Measurements from ENCODE around the gene FOXJ3. TPM values are rescaled to one million over a fixed set of nuclear protein-coding genes. Genes with fewer than 3 reads are reported as not detected.

The FOXJ3 gene
- total RNA-seq, 1 experiment from 2014 or later = 51.1 TPM

DNA sequence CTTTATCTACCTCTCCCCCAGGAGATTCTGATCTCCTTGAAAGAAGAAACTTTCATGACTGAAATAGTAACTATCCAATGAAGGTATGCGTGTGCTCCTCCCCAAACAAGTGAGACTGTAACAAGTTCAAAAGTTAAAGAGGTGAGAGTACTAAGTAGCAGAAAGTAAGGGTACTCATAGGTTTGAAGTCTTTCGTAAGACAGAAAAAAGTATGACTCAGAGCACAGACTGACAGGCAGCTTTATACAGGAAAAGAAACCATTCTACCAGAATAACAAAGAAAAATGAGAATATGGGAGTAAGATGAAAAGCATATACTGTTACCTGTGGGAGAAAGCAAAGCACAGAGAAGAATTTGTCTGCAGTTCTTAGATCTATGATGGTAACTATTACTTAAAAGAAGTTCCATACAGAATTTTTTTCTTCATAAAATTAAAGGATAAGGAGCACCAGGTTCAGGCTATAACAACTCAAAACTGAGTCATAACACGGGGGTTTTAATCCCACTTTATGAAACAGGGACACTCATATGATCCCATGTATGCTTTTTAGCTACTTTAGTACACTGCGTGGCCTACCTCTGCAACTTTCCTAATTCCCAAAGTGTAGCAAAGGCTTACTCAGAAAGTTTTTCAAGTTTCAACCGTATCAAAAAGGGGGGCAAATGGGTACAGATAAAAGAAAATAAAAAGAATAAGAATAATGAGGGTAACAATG is 52.0 kb downstream of the FOXJ3 start:
- H3K4me2 ChIP-seq (ENCODE audit: low read length) = no peak overlapping the region
- no peak for ATAC-seq
- H2AFZ ChIP-seq (ENCODE audit: low read depth, low read length, poor library complexity, severe bottlenecking) = no peak overlapping the region
- H3K9me3 ChIP-seq (ENCODE audit: control insufficient read depth in 1 of 2, insufficient read depth in 1 of 2, low read depth in 1 of 2, low read length in 2 of 2) = no peaks in the 10 kb centered on the region
- H3K36me3 ChIP-seq (ENCODE audit: control insufficient read depth in 1 of 2, insufficient read depth in 2 of 2, low read length in 2 of 2) = no peaks in the 10 kb centered on the region
- POLR2A ChIA-PET = no interaction called here
- no peak for DNase-seq (ENCODE audit: low read depth, low spot score)
- BruUV-seq (replicated peaks) = no TSS peak
- intact Hi-C loops (cut with micrococcal nuclease) = no loop called here
- H3K27ac ChIP-seq (ENCODE audit: low read depth, low read length) = no peak overlapping the region
- no peaks in the 10 kb centered on the region for H3K9me2 ChIP-seq (ENCODE audit: insufficient read depth)
- RAD21 ChIA-PET (ENCODE audit: low non-redundant PET in 1 of 2, low total read pairs in 2 of 2, uncharacterized antibody in 2 of 2, unreplicated experiment in 2 of 2) = no interaction called here
- H4K20me1 ChIP-seq (ENCODE audit: insufficient read depth) = peaks cover 27% of the 10 kb centered on the region; the same call in 1 of the 2 replicates
- peaks cover 91% of the 10 kb centered on the region for H3K79me2 ChIP-seq (ENCODE audit: insufficient read depth, low read length)
- H3K4me1 ChIP-seq (ENCODE audit: control insufficient read depth in 1 of 2, insufficient read depth in 2 of 2, low read length in 2 of 2) = 0 out of 4 replicates have a peak, but pooled peaks cover 0 to 6% of the 10 kb centered on the region in 2 experiments
- H3K4me3 ChIP-seq (replicated peaks in 1 of 2; ENCODE audit: low read depth in 1 of 2, low read length in 2 of 2) = no peak overlapping the region
- CTCF ChIA-PET = no interaction called here
- no peaks in the 10 kb centered on the region for H3K27me3 ChIP-seq (ENCODE audit: insufficient read depth, low read length)
- no peak overlapping the region for H3K9ac ChIP-seq (ENCODE audit: low read length)
- TF ChIP-seq ZNF274 (IDR thresholded peaks at IDR 0.05; ENCODE audit: low read depth, low read length) = no peak
- TF ChIP-seq CBX3 (IDR thresholded peaks at IDR 0.05; ENCODE audit: low read depth) = no peak
- TF ChIP-seq EZH2 (IDR thresholded peaks at IDR 0.05) = no peak
- TF ChIP-seq RAD21 (IDR thresholded peaks at IDR 0.05; ENCODE audit: low read depth) = no peak
- no peak for TF ChIP-seq EGR1 (IDR thresholded peaks at IDR 0.05; ENCODE audit: low read depth)
- 0 out of 2 replicates have a peak, but pooled peaks have one; percentile 9 for TF ChIP-seq FOSL1 (IDR thresholded peaks at IDR 0.05; ENCODE audit: low read depth)
- no peak for TF ChIP-seq SP1 (IDR thresholded peaks at IDR 0.05; ENCODE audit: low read depth)
- TF ChIP-seq JUND (IDR thresholded peaks at IDR 0.05) = no peak
- TF ChIP-seq, protein P1, sequence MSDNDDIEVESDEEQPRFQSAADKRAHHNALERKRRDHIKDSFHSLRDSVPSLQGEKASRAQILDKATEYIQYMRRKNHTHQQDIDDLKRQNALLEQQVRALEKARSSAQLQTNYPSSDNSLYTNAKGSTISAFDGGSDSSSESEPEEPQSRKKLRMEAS (IDR thresholded peaks at IDR 0.05) = no peak
- TF ChIP-seq SRF (IDR thresholded peaks at IDR 0.05; ENCODE audit: low read depth) = no peak
- TF ChIP-seq, protein P2, sequence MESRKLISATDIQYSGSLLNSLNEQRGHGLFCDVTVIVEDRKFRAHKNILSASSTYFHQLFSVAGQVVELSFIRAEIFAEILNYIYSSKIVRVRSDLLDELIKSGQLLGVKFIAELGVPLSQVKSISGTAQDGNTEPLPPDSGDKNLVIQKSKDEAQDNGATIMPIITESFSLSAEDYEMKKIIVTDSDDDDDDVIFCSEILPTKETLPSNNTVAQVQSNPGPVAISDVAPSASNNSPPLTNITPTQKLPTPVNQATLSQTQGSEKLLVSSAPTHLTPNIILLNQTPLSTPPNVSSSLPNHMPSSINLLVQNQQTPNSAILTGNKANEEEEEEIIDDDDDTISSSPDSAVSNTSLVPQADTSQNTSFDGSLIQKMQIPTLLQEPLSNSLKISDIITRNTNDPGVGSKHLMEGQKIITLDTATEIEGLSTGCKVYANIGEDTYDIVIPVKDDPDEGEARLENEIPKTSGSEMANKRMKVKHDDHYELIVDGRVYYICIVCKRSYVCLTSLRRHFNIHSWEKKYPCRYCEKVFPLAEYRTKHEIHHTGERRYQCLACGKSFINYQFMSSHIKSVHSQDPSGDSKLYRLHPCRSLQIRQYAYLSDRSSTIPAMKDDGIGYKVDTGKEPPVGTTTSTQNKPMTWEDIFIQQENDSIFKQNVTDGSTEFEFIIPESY (IDR thresholded peaks at IDR 0.05; ENCODE audit: extremely low read depth, insufficient replicate concordance, low read length) = no peak
- no peak for TF ChIP-seq ZFX (IDR thresholded peaks at IDR 0.05)
- TF ChIP-seq CEBPB (IDR thresholded peaks at IDR 0.05; ENCODE audit: low read depth) = peak; percentile 64
- no peak for TF ChIP-seq POLR2A (IDR thresholded peaks at IDR 0.05; ENCODE audit: borderline replicate concordance, extremely low read depth, insufficient read depth, insufficient read length)
- TF ChIP-seq, protein P3, sequence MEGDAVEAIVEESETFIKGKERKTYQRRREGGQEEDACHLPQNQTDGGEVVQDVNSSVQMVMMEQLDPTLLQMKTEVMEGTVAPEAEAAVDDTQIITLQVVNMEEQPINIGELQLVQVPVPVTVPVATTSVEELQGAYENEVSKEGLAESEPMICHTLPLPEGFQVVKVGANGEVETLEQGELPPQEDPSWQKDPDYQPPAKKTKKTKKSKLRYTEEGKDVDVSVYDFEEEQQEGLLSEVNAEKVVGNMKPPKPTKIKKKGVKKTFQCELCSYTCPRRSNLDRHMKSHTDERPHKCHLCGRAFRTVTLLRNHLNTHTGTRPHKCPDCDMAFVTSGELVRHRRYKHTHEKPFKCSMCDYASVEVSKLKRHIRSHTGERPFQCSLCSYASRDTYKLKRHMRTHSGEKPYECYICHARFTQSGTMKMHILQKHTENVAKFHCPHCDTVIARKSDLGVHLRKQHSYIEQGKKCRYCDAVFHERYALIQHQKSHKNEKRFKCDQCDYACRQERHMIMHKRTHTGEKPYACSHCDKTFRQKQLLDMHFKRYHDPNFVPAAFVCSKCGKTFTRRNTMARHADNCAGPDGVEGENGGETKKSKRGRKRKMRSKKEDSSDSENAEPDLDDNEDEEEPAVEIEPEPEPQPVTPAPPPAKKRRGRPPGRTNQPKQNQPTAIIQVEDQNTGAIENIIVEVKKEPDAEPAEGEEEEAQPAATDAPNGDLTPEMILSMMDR (IDR thresholded peaks at IDR 0.05 in 2 of 3, conservative IDR thresholded peaks at IDR 0.05 in 1 of 3; ENCODE audit: borderline replicate concordance in 1 of 3, insufficient read depth in 1 of 3, low read depth in 2 of 3, low read length in 2 of 3) = no peak
